Smooth muscle cell (in vitro differentiated cells): ENCODE results near the gene ZNF780B. TPM values are rescaled to one million over a fixed set of nuclear protein-coding genes. Genes with fewer than 3 reads are reported as not detected.

Experiments used
- DNase-seq: peaks from one replicate; lab custom pipeline; 2025; ENCODE audit not compliant: unreplicated experiment; lab: John Stamatoyannopoulos, UW
- H2AFZ ChIP-seq: fragments of 200-600 bp; sonication (generic); 2 replicates; pipeline ENCODE4 v1.6.0; 2016; ENCODE audit warnings: antibody characterized with exemption, low read depth, mild to moderate bottlenecking
- H3F3A ChIP-seq: fragments of 200-600 bp; sonication (generic); 2 replicates; pipeline ENCODE4 v1.6.0; 2017; ENCODE audit warnings: antibody characterized with exemption, low read depth
- H3K27ac ChIP-seq: fragments of 200-600 bp; sonication (generic); 2 replicates; pipeline ENCODE4 v1.5.1; 2016; ENCODE audit warnings: low read depth, mild to moderate bottlenecking
- H3K27me3 ChIP-seq: fragments of 200-600 bp; sonication (generic); 2 replicates; pipeline ENCODE4 v1.6.1; 2016; ENCODE audit warnings: low read depth, mild to moderate bottlenecking
- H3K36me3 ChIP-seq: fragments of 200-600 bp; sonication (generic); 2 replicates; pipeline ENCODE4 v1.5.1; 2016; ENCODE audit warnings: low read depth
- H3K4me1 ChIP-seq: fragments of 200-600 bp; sonication (generic); 2 replicates; pipeline ENCODE4 v1.5.1; 2016; ENCODE audit warnings: low read depth
- H3K4me2 ChIP-seq: fragments of 200-600 bp; sonication (generic); 2 replicates; pipeline ENCODE4 v1.6.0; 2016; ENCODE audit warnings: mild to moderate bottlenecking
- H3K4me3 ChIP-seq: fragments of 200-600 bp; sonication (generic); 2 replicates; pipeline ENCODE4 v1.5.1; 2016; ENCODE audit warnings: mild to moderate bottlenecking
- H3K79me2 ChIP-seq: fragments of 200-600 bp; sonication (generic); 2 replicates; pipeline ENCODE4 v1.6.0; 2016; ENCODE audit warnings: low read depth, mild to moderate bottlenecking
- H3K9ac ChIP-seq: fragments of 200-600 bp; sonication (generic); 2 replicates; pipeline ENCODE4 v1.6.0; 2016; ENCODE audit warnings: low read depth
- H3K9me3 ChIP-seq: fragments of 200-600 bp; sonication (generic); replicated peaks from 2 replicates; pipeline ENCODE4 v1.5.1; 2016; ENCODE audit warnings: low read depth
- H4K20me1 ChIP-seq: fragments of 200-600 bp; sonication (generic); 2 replicates; pipeline ENCODE4 v1.6.0; 2016; ENCODE audit warnings: low read depth
- WGBS: methylation state at CpG from one replicate; pipeline ENCODE4 v1.1.7; 2016; ENCODE audit warnings: low lambda C conversion rate; 5-methylcytosine and 5-hydroxymethylcytosine counted together
- polyA plus RNA-seq: library from polyadenylated mRNA; unstranded; fragments of >200 nt; fragmentation: Nextera tagmentation; extraction: Ambion mirVana; gene quantifications from 2 replicates; pipeline ENCODE4 v1.2.1, GENCODE V29; 2016
- total RNA-seq: library from RNA; depleted of rRNA; stranded (reverse); fragments of >200 nt; gene quantifications from 2 replicates; pipeline ENCODE4 v1.2.3, GENCODE V29; 2014
- TF ChIP-seq, protein P1 (sequence below): fragments of 200-600 bp; sonication (generic); IDR thresholded peaks from 2 replicates; pipeline ENCODE4 v1.5.1; 2017; ENCODE audit warnings: borderline replicate concordance, mild to moderate bottlenecking, antibody characterized with exemption; ENCODE audit not compliant: insufficient read depth, poor library complexity, severe bottlenecking

The ZNF780B gene
- total and polyA plus RNA-seq, 2 experiments from 2014 or later = 1.4 to 12.9 TPM

DNA sequence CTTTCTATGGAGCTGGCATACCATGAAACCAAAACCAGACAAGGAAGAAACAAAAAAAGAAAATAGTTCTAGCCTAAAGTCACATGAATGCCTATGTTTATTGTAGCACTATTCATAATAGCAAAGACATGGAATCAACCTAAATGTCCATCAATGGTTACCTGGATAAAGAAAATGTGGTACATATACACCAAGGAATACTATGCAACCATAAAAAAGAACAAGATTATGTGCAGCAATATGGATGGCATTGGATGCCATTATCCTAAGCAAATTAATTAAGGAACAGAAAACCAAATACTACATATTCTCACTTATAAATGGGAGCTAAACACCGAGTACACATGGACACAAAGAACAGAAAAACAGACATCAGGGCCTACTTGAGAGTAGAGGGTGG is 24.3 kb upstream of the ZNF780B start:
- WGBS = 100% methylated on average over 1 of the region's 1 CpG
- Histone ChIP-seq H3K27me3 (no peaks in the 10 kb centered on the region), H4K20me1 (no peaks in the 10 kb centered on the region), H3K4me1 (no peaks in the 10 kb centered on the region), H3K9me3 (peaks cover 38% of the 10 kb centered on the region), H3K27ac (no peak overlapping the region), H3K9ac (no peak overlapping the region), H3K4me3 (no peak overlapping the region), H3K36me3 (peaks cover 65% of the 10 kb centered on the region), H3F3A (no peaks in the 10 kb centered on the region), H3K79me2 (peaks cover 6% of the 10 kb centered on the region), H3K4me2 (no peak overlapping the region), H2AFZ (no peak overlapping the region)
- no peak for DNase-seq
- TF ChIP-seq, protein P1, sequence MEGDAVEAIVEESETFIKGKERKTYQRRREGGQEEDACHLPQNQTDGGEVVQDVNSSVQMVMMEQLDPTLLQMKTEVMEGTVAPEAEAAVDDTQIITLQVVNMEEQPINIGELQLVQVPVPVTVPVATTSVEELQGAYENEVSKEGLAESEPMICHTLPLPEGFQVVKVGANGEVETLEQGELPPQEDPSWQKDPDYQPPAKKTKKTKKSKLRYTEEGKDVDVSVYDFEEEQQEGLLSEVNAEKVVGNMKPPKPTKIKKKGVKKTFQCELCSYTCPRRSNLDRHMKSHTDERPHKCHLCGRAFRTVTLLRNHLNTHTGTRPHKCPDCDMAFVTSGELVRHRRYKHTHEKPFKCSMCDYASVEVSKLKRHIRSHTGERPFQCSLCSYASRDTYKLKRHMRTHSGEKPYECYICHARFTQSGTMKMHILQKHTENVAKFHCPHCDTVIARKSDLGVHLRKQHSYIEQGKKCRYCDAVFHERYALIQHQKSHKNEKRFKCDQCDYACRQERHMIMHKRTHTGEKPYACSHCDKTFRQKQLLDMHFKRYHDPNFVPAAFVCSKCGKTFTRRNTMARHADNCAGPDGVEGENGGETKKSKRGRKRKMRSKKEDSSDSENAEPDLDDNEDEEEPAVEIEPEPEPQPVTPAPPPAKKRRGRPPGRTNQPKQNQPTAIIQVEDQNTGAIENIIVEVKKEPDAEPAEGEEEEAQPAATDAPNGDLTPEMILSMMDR = no peak

DNA sequence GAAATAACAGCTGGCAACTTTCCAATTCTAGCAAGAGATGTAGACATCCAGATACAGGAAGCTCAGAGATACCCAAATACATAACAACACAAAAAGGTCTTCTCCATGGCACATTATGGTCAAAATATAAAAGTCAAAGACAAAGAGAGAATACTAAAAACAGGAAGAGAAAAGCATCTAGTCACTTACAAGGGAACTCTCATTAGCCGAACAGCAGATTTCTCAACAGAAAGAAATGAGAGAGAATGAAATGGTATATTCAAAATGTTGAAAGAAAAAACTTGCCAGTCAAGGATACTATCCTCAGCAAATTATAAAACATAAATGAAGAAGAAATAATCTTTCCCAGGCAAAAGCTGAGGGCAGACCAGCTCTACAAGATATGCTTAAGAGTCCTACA is 22.3 kb upstream of the ZNF780B start:
- Histone ChIP-seq H3K9ac (no peak overlapping the region), H3K36me3 (peaks cover 82% of the 10 kb centered on the region), H3K9me3 (peaks cover 57% of the 10 kb centered on the region), H3K4me1 (no peaks in the 10 kb centered on the region), H3K4me3 (no peak overlapping the region), H3K27ac (no peak overlapping the region), H3F3A (no peaks in the 10 kb centered on the region), H4K20me1 (no peaks in the 10 kb centered on the region), H3K79me2 (peaks cover 6% of the 10 kb centered on the region), H2AFZ (no peak overlapping the region), H3K4me2 (no peak overlapping the region), H3K27me3 (no peaks in the 10 kb centered on the region)
- TF ChIP-seq, protein P1 = no peak
- WGBS = 100% methylated on average over 1 of the region's 1 CpG
- no peak for DNase-seq

DNA sequence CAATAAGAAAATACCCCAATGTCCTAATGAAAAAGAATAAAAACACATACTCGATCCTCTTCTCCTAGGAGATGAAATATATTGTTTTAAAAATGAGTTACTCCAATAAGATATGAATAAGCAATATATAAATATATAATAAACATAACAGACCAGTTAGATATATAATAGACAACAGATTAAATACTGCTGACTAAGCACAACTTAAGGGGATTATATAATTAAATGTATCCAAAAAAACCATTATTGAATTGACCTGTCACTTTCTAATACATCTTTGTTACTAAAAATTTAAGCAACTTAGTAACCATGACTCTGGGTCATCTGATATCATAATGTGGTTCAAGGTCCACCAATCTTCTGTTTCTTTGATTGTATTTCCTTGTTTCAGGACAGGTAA is 14.0 kb upstream of the ZNF780B start:
- no peak overlapping the region for H3K4me3 ChIP-seq
- peaks cover 24% of the 10 kb centered on the region for H3K9me3 ChIP-seq
- H4K20me1 ChIP-seq = no peaks in the 10 kb centered on the region
- no peak overlapping the region for H3K9ac ChIP-seq
- 100% methylated on average over 1 of the region's 1 CpG for WGBS
- peaks cover 23% of the 10 kb centered on the region for H3K36me3 ChIP-seq
- DNase-seq = no peak
- H2AFZ ChIP-seq = no peak overlapping the region
- no peak overlapping the region for H3K27ac ChIP-seq
- H3K4me1 ChIP-seq = no peaks in the 10 kb centered on the region
- no peaks in the 10 kb centered on the region for H3K79me2 ChIP-seq
- H3F3A ChIP-seq = no peaks in the 10 kb centered on the region
- H3K27me3 ChIP-seq = no peaks in the 10 kb centered on the region
- TF ChIP-seq, protein P1 = no peak
- H3K4me2 ChIP-seq = no peak overlapping the region

DNA sequence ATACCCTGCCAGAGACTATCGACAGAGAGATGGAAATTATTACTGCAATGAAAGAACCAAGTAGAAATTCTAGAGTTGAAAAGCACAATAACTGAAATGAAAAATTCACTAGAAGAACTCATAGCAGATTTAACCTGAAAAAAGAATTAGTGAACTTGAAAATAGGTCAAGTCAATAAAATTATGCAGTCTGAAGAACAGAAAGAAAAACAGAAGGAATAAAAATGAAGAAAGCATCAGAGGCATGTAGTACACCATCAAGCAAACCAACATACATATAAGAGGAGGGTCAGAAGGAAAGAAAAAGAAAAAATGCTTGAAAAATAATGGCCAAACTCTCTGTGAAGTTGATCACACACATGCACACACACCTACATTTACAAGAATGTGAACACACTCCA is 3.6 kb upstream of the ZNF780B start:
- no peak overlapping the region for H3K9ac ChIP-seq
- no peaks in the 10 kb centered on the region for H3F3A ChIP-seq
- peaks cover 7% of the 10 kb centered on the region for H3K4me1 ChIP-seq
- H3K4me3 ChIP-seq = no peak overlapping the region
- TF ChIP-seq, protein P1 = no peak
- no peaks in the 10 kb centered on the region for H3K27me3 ChIP-seq
- 77% methylated on average over 1 of the region's 1 CpG for WGBS
- H3K79me2 ChIP-seq = no peaks in the 10 kb centered on the region
- H2AFZ ChIP-seq = no peak overlapping the region
- no peak overlapping the region for H3K27ac ChIP-seq
- no peak overlapping the region for H3K4me2 ChIP-seq
- DNase-seq = no peak
- H3K9me3 ChIP-seq = peaks cover 11% of the 10 kb centered on the region
- peaks cover 7% of the 10 kb centered on the region for H3K36me3 ChIP-seq
- H4K20me1 ChIP-seq = no peaks in the 10 kb centered on the region
